AG04449 (cell line): ENCODE data around the gene MINDY4.

Experiments used
- CTCF ChIA-PET: fragments of 350-600 bp; formaldehyde crosslinking; extraction: SDS; loops from one replicate; lab custom pipeline; 2021; ENCODE audit warnings: antibody characterized with exemption; lab: Yijun Ruan, JAX
- POLR2A ChIA-PET: fragments of 400-600, 350-600 bp; formaldehyde crosslinking; extraction: SDS; loops from one replicate; lab custom pipeline; 2020; ENCODE audit warnings: antibody characterized with exemption, inconsistent platforms; lab: Yijun Ruan, JAX
- DNase-seq: peaks from one replicate; pipeline ENCODE4 v3.0.0-alpha.2; 2010; ENCODE audit warnings: low read depth, low spot score
- H3K4me3 ChIP-seq: 2 replicates; pipeline ENCODE4 v1.5.1; 2011; ENCODE audit warnings: low read depth, mild to moderate bottlenecking, control low read depth, low read length
- TF ChIP-seq, protein P1 (sequence below): IDR thresholded peaks from one replicate; pipeline ENCODE4 v1.5.1; 2011; ENCODE audit warnings: mild to moderate bottlenecking, moderate library complexity, low read length, control low read depth, inconsistent platforms; ENCODE audit not compliant: insufficient read depth; ENCODE audit errors: missing control alignments

Gene MINDY4

GRCh38 chr7:30928254-30928872, 157.1 kb downstream of the MINDY4 start:
- no peak overlapping the region for H3K4me3 ChIP-seq
- ChIA-PET CTCF (interaction anchor here (1.0 to 3.0 kb wide), 3 partner anchors 10 to 56 kb away, joined by 3 to 45 read pairs (median 9); no protein-coding TSS in a partner anchor), POLR2A (no interaction called here)
- DNase-seq: no peak
- TF ChIP-seq, protein P1, sequence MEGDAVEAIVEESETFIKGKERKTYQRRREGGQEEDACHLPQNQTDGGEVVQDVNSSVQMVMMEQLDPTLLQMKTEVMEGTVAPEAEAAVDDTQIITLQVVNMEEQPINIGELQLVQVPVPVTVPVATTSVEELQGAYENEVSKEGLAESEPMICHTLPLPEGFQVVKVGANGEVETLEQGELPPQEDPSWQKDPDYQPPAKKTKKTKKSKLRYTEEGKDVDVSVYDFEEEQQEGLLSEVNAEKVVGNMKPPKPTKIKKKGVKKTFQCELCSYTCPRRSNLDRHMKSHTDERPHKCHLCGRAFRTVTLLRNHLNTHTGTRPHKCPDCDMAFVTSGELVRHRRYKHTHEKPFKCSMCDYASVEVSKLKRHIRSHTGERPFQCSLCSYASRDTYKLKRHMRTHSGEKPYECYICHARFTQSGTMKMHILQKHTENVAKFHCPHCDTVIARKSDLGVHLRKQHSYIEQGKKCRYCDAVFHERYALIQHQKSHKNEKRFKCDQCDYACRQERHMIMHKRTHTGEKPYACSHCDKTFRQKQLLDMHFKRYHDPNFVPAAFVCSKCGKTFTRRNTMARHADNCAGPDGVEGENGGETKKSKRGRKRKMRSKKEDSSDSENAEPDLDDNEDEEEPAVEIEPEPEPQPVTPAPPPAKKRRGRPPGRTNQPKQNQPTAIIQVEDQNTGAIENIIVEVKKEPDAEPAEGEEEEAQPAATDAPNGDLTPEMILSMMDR: no peak

DNA sequence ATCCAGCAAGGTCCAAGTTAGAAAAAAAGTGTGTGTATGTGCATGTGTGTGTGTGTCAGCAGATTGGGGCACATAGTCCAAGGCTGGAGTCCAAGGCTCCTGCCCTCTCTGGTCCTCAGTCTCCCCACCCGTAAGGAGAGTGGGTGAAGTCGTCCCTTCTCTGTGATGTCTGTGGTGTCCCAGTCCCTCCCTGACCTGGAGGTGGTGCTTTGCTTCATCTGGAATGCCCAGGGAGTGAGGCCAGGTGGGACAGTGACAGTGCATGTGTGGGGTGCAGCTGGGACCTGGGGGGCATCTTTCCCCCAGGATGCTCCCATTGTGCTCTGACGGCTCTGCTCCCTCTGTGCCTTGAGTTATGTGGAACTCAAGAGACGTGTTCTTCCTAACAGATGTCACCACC, 158.5 kb downstream of the MINDY4 start:
- DNase-seq: no peak
- H3K4me3 ChIP-seq: no peak overlapping the region
- ChIA-PET CTCF (interaction anchor here (1.0 to 3.0 kb wide), 4 partner anchors 9 to 196 kb away, joined by 3 to 45 read pairs (median 6); no protein-coding TSS in a partner anchor), POLR2A (no interaction called here)
- TF ChIP-seq, protein P1: no peak

DNA sequence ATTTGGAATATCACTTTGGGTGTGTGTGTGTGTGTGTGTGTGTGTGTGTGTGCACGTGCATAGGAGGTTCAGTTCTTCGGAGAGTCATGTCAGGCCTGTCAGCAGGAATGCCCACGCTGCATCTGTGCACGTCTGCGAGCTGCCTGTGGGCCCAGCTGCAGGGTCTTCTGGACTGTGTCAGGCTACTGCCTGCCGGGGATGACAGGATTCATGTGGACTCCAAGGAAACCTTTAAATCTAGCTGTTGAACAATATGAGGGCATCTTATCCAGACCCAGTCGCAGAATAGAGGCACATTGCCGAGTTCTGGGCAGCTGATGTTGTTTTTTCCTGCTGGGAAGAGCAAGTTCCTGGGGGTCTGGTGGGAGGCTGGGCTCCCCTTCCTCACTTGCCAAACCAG, 159.4 kb downstream of the MINDY4 start:
- no peak for DNase-seq
- CTCF ChIA-PET: interaction anchor here (1.1 to 3.0 kb wide), 4 partner anchors 8 to 192 kb away, joined by 5 to 45 read pairs (median 7); no protein-coding TSS in a partner anchor
- TF ChIP-seq, protein P1: no peak
- no peak overlapping the region for H3K4me3 ChIP-seq
- POLR2A ChIA-PET: no interaction called here

- ChIA-PET CTCF (interaction anchor here (1.2 to 3.0 kb wide), 3 partner anchors 8 to 191 kb away, joined by 6 to 45 read pairs (median 8); no protein-coding TSS in a partner anchor), POLR2A (interaction anchor here (0.7 kb wide), 1 partner anchor 43 kb away, joined by 3 read pairs; no protein-coding TSS in a partner anchor)
- no peak overlapping the region for H3K4me3 ChIP-seq
- TF ChIP-seq, protein P1: no peak
- no peak for DNase-seq
Observed at GRCh38 chr7:30931161-30931928, 160.1 kb downstream of the MINDY4 start.

- ChIA-PET POLR2A (interaction anchor here (0.7 kb wide), 1 partner anchor 44 kb away, joined by 3 read pairs; no protein-coding TSS in a partner anchor), CTCF (interaction anchor here (1.2 to 2.0 kb wide), 2 partner anchors 51 to 190 kb away, joined by 6 to 8 read pairs; no protein-coding TSS in a partner anchor)
- no peak for DNase-seq
- H3K4me3 ChIP-seq: no peak overlapping the region
- TF ChIP-seq, protein P1: no peak
Observed at GRCh38 chr7:30931929-30932540, 160.8 kb downstream of the MINDY4 start.
